Stimulated activated CD4-positive, alpha-beta T cell treated with anti-CD3 and anti-CD28 coated beads, Interleukin-2, amount 100 ng/mL, for 48 hours (primary cell): Measurements from ENCODE around the gene KIF5B.
"Not testable (repeated sequence)": the region's sequence is repeated elsewhere in the genome, so short reads cannot be mapped to it uniquely, and the experiment has no call there.

Experiments
- DNase-seq, 2 donors: peaks; one replicate each; pipeline ENCODE4 v3.0.0-alpha.2; 2020

KIF5B gene

GRCh38 chr10:32059472-32059871, 3.2 kb upstream of the KIF5B start:
- DNase-seq: no peak

DNA sequence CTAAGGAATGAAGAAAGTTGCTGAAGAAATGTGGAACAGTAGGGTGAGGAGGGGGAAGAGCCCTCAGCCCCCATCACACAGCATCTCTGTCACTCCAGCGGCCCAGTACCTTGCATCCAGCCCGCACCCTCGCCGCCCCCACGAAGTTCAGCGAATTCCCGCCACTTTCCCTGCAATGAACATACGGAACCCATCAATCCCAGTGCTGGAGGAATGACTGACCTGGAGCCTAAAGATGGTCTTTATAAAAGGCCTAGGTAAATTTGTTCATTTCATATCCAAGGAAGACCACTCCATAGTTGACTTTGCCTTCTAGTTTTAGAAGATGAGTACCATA, 779 bp upstream of the KIF5B start:
- no peak for DNase-seq

- DNase-seq: peak; percentile 34 to 49
Observed at GRCh38 chr10:32055478-32056135, 618 bp downstream of the KIF5B start.

DNA sequence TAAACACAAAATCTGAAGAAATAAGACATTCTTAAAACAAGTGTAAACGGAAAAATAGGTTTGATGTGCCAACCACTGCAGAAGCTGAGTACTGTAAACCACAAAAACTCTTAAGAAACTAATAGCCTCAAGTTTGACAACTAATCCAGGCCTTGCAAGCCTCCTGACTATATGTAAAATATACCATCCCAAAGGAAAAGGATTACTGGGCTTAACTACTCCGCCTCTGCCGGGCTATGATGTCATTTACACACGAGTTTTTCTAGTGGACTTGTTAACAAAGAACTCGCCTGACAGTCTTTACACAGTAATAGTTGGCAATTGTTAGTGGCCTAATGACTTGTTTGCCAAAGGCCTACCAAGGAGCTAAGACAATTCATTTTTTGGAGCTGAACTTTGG, 2.1 kb downstream of the KIF5B start:
- DNase-seq: no peak

DNA sequence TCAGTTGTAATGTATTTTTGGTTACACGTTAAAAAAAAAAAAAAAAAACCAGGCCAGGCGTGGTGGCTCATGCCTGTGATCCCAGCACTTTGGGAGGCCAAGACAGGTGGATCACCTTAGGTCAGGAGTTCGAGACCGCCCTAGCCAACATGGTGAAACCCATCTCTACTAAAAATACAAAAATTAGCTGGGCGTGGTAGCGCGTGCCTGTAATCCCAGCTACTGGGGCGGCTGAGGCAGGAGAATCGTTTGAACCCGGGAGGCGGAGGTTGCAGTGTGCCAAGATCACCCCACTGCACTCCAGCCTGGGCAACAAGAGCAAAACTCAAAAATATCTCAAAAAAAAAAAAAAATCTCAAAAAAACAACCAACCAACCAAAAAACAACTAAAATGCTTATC, 2.8 kb downstream of the KIF5B start:
- not testable (repeated sequence) for DNase-seq

DNA sequence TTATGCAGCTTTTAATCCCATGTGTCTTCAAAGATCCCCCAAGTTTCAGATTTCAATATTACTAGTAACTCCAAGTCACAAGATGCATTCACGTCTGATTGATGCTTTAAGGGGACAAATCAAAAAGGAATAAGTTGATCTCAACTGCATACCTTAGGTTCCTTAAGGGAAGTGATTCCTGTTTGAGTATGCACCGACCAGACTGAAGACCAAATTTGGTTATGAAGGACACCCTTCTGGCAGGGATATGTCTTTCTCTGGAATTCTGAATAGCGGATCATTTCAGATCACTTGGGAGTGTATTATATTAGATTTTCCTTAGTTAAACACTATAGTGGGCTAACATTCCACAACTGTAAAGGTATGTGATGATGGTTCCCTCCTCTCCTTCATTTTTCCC, 4.3 kb downstream of the KIF5B start:
- no peak for DNase-seq

DNA sequence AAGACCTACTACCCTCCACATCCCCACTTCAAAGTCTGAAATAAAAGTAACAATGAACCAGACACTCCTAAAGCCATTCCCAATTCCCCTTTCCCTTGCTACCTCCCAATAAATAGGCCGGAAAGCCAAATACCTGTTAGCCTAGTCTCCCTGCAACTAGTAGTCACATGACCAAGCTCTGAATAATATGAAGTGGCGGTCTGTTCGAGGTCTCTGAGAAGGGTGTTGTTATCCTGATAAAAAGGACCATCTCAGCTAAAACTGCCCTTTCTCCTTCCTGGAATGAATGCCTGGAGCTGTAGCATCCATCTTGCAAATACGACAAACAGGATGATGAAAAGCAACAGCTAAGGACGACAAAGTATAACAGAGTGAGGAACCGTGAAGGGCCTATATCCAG, 6.0 kb downstream of the KIF5B start:
- DNase-seq: no peak

DNA sequence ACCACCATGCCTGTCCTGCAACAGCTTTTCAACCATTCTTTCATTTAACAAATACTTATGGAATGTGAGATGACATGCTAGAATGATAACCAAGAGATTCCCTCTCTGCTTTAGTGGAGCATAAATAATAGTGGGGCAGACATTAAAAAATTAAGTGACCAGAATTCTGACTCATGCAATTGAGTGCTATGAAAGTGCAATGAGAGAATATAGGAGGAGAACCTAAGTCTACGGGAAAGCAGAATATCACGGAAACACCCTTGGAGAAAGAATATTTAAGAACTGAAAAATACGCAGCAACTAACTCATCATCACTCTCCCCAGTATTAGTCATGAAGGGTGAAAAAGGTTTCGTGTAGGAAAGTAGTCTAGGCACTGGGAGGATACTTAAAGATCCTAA, 7.1 kb downstream of the KIF5B start:
- DNase-seq: no peak

- DNase-seq: no peak
Observed at GRCh38 chr10:32048282-32048681, 7.9 kb downstream of the KIF5B start.

DNA sequence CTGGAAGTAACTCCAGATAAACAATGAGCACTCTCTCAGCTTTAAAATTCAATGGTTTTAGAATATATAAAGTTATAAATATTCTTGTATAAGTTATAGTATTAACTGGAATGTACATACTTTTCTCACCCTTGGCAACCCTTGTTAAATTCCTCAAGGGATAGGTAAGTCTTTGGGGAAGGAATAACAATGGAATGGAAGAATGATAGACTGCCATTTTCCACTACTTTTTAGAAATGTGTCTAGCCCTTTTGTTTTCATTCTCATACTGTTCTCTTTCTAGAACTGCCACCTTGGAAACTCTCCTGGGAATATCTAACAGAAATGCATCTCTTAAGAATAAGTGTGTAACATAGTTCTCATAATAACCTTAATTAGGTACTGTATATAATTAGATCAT, 8.3 kb downstream of the KIF5B start:
- no peak for DNase-seq

DNA sequence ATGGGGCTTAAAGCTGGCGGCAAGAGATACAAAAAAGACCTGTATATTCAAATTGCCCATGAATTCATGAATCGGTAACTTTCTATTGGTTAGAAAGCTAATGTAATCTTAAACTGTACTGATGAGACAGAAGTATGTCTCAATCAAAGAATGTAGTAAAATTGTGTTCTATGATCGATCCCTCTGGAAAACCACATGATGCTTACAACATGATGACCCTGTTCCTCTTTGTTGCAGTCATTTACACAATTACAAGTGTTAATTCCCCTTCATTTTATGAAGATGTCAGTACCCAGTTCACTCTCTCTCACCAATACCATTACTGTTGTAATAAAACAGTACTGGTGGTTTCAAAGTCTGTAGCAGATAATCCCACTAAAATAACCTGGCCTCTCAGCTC, 10.1 kb downstream of the KIF5B start:
- DNase-seq: no peak

GRCh38 chr10:32042730-32043129, 13.5 kb downstream of the KIF5B start:
- not testable (repeated sequence) for DNase-seq

GRCh38 chr10:32041290-32042028, 14.8 kb downstream of the KIF5B start:
- no peak for DNase-seq

- no peak for DNase-seq
Observed at GRCh38 chr10:32039734-32040133, 16.5 kb downstream of the KIF5B start.

GRCh38 chr10:32038777-32039176, 17.4 kb downstream of the KIF5B start:
- DNase-seq: no peak

DNA sequence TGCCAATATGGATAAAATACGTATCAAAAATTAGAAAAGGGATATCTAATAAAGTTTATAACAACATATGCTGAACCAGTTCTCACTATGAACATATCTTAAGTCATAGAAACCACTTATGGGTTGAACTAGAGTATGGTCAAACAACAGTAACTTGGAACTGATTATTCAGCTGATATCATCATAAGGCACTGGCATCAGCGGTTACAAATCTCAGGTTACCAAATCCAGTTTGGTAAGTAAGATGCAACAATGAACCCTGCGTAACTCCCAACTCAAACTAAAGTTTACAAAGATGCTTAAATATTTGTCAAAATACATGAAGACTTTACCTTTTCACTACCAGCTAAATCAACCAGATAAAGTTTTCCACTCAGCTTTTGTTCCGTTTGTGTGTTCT, 19.3 kb downstream of the KIF5B start:
- DNase-seq: no peak

DNA sequence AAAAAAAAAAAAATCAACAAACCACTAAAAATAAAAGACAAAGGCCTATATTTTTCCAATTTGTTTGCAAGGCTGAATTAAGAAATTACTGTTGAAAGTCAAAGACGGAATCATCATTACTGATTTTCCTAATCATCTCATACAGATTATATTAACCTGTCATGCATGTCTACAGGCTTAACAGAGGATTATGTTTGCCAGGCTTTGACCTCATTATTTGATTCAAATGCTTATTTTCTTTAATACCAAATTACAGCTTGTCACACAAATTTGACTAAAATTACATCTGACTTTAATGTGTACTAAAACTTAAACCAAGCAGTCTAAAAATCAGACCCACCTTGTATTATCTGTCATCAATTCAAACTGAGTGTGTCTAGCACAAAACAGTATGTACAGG, 21.2 kb downstream of the KIF5B start:
- DNase-seq: no peak

DNA sequence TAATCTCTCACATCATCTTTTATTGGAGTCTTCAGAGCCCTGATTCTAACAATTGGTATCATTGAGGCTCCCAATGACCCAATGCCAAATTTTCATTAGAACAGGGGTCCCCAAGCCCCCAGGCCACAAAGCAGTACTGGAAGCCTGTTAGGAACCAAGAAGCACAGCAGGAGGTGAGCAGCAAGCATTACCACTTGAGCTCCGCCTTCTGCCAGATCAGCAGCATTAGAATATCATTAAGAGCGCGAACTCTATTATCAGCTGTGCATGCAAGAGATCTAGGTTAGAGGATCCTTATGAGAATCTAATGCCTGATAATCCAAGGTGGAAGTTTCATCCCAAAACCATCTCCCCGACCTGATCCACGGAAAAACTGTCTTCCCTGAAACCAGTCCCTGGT, 23.1 kb downstream of the KIF5B start:
- no peak for DNase-seq

DNA sequence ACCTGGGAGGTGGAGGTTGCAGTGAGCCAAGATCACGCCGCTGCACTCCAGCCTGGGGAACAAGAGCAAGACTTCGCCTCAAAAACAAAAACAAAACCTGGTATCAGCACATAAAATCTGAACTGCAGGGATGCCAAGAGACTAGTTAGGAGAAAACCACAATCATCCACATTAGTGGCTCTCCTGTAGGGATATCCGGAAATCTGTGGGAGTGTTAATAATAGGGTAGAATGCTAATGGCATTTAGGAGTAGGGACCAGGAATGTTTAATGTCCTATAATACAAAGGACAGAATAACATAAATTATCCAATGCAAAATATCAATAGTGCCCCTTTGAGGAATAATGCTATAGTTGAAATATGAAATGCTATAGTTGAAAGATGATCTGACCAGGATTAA, 24.3 kb downstream of the KIF5B start:
- no peak for DNase-seq

- no peak for DNase-seq
Observed at GRCh38 chr10:32031424-32031823, 24.8 kb downstream of the KIF5B start.

GRCh38 chr10:32028710-32029109, 27.5 kb downstream of the KIF5B start:
- no peak for DNase-seq

GRCh38 chr10:32023264-32023663, 33.0 kb downstream of the KIF5B start:
- DNase-seq: no peak

DNA sequence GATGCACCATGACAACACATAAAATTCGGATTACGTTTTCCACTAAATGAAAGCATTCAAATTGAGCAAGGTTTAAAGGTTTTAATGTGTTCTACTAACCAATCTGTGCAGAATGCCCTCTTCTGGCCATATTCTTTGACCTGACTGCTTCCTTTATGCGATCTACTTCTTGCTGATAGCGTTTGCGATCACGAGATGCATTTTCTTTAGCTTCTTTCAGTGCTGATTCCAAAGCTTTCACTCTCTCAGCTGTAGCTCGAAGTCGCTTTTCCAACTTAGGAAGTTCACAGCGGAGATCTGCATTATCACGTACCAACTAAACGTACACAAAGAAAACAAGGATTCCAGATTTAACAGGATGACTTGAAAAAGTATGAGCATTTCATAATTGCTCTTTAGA, 39.2 kb downstream of the KIF5B start:
- DNase-seq: no peak

DNA sequence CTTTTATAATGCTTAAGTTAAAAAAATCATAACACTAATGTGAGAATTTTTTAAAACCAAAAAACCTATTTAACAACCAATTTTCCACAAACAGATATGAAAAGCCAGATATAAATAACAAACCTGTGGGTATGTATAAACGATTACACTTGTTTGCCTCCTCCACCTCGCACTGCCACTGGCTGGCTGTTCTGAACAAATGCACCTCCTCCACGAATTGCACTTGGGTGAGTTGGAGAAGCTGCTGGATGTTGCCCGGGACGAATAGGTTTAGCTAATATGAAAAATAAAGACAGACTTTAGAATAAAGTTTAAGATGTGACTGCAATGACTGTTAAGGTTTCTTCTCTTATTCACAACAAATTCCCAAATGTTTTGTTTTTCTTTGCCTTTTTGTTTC, 40.8 kb downstream of the KIF5B start:
- DNase-seq: no peak

DNA sequence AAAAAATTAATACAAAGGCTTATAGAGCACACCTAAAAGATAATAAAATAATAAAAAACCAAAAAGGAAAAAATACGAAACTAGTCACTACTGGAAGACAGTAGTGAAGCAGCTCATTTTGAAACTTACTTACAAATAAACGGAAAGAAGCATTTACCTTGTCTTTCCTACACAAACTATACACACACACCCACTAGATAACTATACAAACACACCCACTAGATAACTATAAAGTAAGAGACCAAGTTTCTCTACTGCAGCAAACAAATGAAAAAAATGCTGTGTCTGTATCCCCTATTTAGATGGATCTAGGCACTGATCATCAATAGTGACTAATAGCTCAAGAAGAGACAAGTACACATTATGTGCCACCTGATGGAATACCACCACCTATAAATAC, 49.2 kb downstream of the KIF5B start:
- no peak for DNase-seq
